PC-3 (cell line): ENCODE results near the gene VKORC1L1. TPM values are rescaled to one million over a fixed set of nuclear protein-coding genes. Genes with fewer than 3 reads are reported as not detected.
A peak's percentile ranks its signal among the peaks of the same experiment; 100 is the strongest.

Experiments used
- ATAC-seq: fragments of 200-7000 bp; cut with Tn5 transposase; 2 replicates; pipeline ENCODE4 v1.9.1; 2020; ENCODE audit warnings: mild to moderate bottlenecking, moderate library complexity
- BruUV-seq: library from RNA; stranded (reverse); fragments of 400-500 nt; replicated peaks from 2 replicates; lab custom pipeline; 2021; lab: Mats Ljungman, UMichigan
- CTCF ChIA-PET: fragments of 300-600 bp; sonication (Branson Sonifier 250); formaldehyde crosslinking; loops from one replicate; lab custom pipeline; 2022; ENCODE audit warnings: antibody characterized with exemption; lab: Charles Lee
- POLR2A ChIA-PET: fragments of 300-600 bp; sonication (Branson Sonifier 250); formaldehyde crosslinking; loops from one replicate; lab custom pipeline; 2022; ENCODE audit warnings: antibody characterized with exemption; ENCODE audit not compliant: unreplicated experiment; lab: Charles Lee
- DNase-seq: peaks from one replicate; pipeline ENCODE4 v3.0.0-alpha.2; 2015
- H2AFZ ChIP-seq: fragments of 300-600 bp; sonication (generic); 2 replicates; pipeline ENCODE4 v1.6.0; 2016; ENCODE audit warnings: antibody characterized with exemption, low read length
- H3F3A ChIP-seq: fragments of 300-600 bp; sonication (generic); one replicate; pipeline ENCODE4 v1.6.0; 2017; ENCODE audit warnings: antibody characterized with exemption, low read length, control low read depth, mild to moderate bottlenecking; ENCODE audit not compliant: unreplicated experiment
- H3K27ac ChIP-seq: fragments of 300-600 bp; sonication (generic); 2 replicates; pipeline ENCODE4 v1.5.1; 2016; ENCODE audit warnings: mild to moderate bottlenecking, low read length
- H3K27me3 ChIP-seq: fragments of 300-600 bp; sonication (generic); 2 replicates; pipeline ENCODE4 v1.6.1; 2016; ENCODE audit warnings: low read length, mixed read lengths
- H3K36me3 ChIP-seq: fragments of 300-600 bp; sonication (generic); 2 replicates; pipeline ENCODE4 v1.6.1; 2016; ENCODE audit warnings: low read depth, mixed run types, low read length, mixed read lengths
- H3K4me1 ChIP-seq: fragments of 300-600 bp; sonication (generic); 2 replicates; pipeline ENCODE4 v1.5.1; 2016; ENCODE audit warnings: low read length; ENCODE audit not compliant: insufficient read depth
- H3K4me2 ChIP-seq: fragments of 300-600 bp; sonication (generic); 2 replicates; pipeline ENCODE4 v1.6.0; 2016; ENCODE audit warnings: low read length
- H3K4me3 ChIP-seq: fragments of 300-600 bp; sonication (generic); 2 replicates; pipeline ENCODE4 v1.5.1; 2016; ENCODE audit warnings: mild to moderate bottlenecking, low read length, mixed read lengths
- H3K79me2 ChIP-seq: fragments of 300-600 bp; sonication (generic); 2 replicates; pipeline ENCODE4 v1.6.1; 2017; ENCODE audit warnings: low read length, mixed read lengths
- H3K9ac ChIP-seq: fragments of 300-600 bp; sonication (generic); 2 replicates; pipeline ENCODE4 v1.6.0; 2016; ENCODE audit warnings: mild to moderate bottlenecking, low read length
- H3K9me2 ChIP-seq: fragments of 300-600 bp; sonication (generic); replicated peaks from 2 replicates; pipeline ENCODE4 v1.6.1; 2016; ENCODE audit warnings: mixed run types, low read length, mixed read lengths
- H3K9me3 ChIP-seq: fragments of 300-600 bp; sonication (generic); 2 replicates; pipeline ENCODE4 v1.6.1; 2016; ENCODE audit warnings: low read length, mixed read lengths
- H4K20me1 ChIP-seq: fragments of 300-600 bp; sonication (generic); 2 replicates; pipeline ENCODE4 v1.6.1; 2016; ENCODE audit warnings: low read length, mixed read lengths
- CTCF ChIP-seq: fragments of 300-600 bp; sonication (generic); conservative IDR thresholded peaks from 2 replicates; pipeline ENCODE4 v1.5.1; 2017; ENCODE audit warnings: antibody characterized with exemption, low read depth, mild to moderate bottlenecking, low read length
- EZH2 ChIP-seq: fragments of 300-600 bp; sonication (generic); IDR thresholded peaks from one replicate; pipeline ENCODE4 v1.6.1; 2017; ENCODE audit warnings: antibody characterized with exemption, mild to moderate bottlenecking, low read length; ENCODE audit not compliant: unreplicated experiment
- EZH2phosphoT487 ChIP-seq: fragments of 300-600 bp; sonication (generic); IDR thresholded peaks from 2 replicates; pipeline ENCODE4 v1.6.1; 2018; ENCODE audit warnings: mild to moderate bottlenecking, antibody characterized with exemption, low read length, borderline replicate concordance
- intact Hi-C: fragments of 100-400 bp; cut with micrococcal nuclease; formaldehyde crosslinking; loops from 2 replicates; pipeline ENCODE4 v1.9.0; 2023
- total RNA-seq: library from RNA; depleted of rRNA; stranded (reverse); fragments of >200 nt; gene quantifications from 2 replicates; pipeline ENCODE4 v1.2.3, GENCODE V29; 2014

VKORC1L1 gene
- total RNA-seq, 1 experiment from 2014 or later: 7.6 TPM

GRCh38 chr7:65978891-65979582 lies 106.2 kb downstream of the VKORC1L1 start:
- no peaks in the 10 kb centered on the region for H3F3A ChIP-seq
- intact Hi-C loops: no loop called here
- DNase-seq (no peak), ATAC-seq (no peak)
- H2AFZ ChIP-seq: no peak overlapping the region
- 0 out of 2 replicates have a peak, but pooled peaks cover 8% of the 10 kb centered on the region for H4K20me1 ChIP-seq
- H3K9ac ChIP-seq: no peak overlapping the region
- H3K27ac ChIP-seq: no peak overlapping the region
- no TSS peak for BruUV-seq
- no peak overlapping the region for H3K4me3 ChIP-seq
- ChIA-PET POLR2A (no interaction called here), CTCF (no interaction called here)
- H3K9me3 ChIP-seq: no peaks in the 10 kb centered on the region
- peaks cover 21% of the 10 kb centered on the region for H3K79me2 ChIP-seq
- H3K4me1 ChIP-seq: peaks cover 5% of the 10 kb centered on the region
- TF ChIP-seq CTCF (no peak), EZH2phosphoT487 (no peak), EZH2 (no peak)
- no peaks in the 10 kb centered on the region for H3K27me3 ChIP-seq
- no peaks in the 10 kb centered on the region for H3K9me2 ChIP-seq
- no peak overlapping the region for H3K4me2 ChIP-seq
- peaks cover 5% of the 10 kb centered on the region; the same call in 1 of the 2 replicates for H3K36me3 ChIP-seq

- Histone ChIP-seq H3K9ac (no peak overlapping the region), H3K9me3 (no peaks in the 10 kb centered on the region), H4K20me1 (0 out of 2 replicates have a peak, but pooled peaks cover 8% of the 10 kb centered on the region), H3K36me3 (no peaks in the 10 kb centered on the region), H3K27ac (no peak overlapping the region), H3K27me3 (no peaks in the 10 kb centered on the region), H3K4me1 (peaks cover 5% of the 10 kb centered on the region), H2AFZ (no peak overlapping the region), H3K4me3 (peak overlapping the region; percentile 85; the same call in 1 of the 2 replicates), H3K79me2 (peaks cover 21% of the 10 kb centered on the region), H3F3A (no peaks in the 10 kb centered on the region), H3K4me2 (peak overlapping the region; percentile 81), H3K9me2 (no peaks in the 10 kb centered on the region)
- ChIA-PET POLR2A (no interaction called here), CTCF (no interaction called here)
- BruUV-seq: no TSS peak
- intact Hi-C loops: no loop called here
- ATAC-seq: no peak
- DNase-seq: no peak
- TF ChIP-seq EZH2 (no peak), EZH2phosphoT487 (no peak), CTCF (no peak)
Measured at GRCh38 chr7:65979583-65980477, 107.0 kb downstream of the VKORC1L1 start.
